Neural progenitor cell (in vitro differentiated cells): ENCODE results near the gene RORC.

Experiments used
- CTCF ChIP-seq: fragments of 200-600 bp; sonication (generic); IDR thresholded peaks from 2 replicates; pipeline ENCODE4 v1.5.1; 2017; ENCODE audit warnings: antibody characterized with exemption, mild to moderate bottlenecking
- EZH2 ChIP-seq: fragments of 200-600 bp; sonication (generic); IDR thresholded peaks from 2 replicates; pipeline ENCODE4 v1.6.1; 2017; ENCODE audit warnings: antibody characterized with exemption, mild to moderate bottlenecking, moderate library complexity

GRCh38 chr1:151823175-151823574 lies 8.4 kb downstream of the RORC start:
- TF ChIP-seq CTCF (no peak), EZH2 (no peak)
